Prostate gland (tissue), 2 donors: ENCODE measurements around the gene SEMA5A. TPM values are rescaled to one million over a fixed set of nuclear protein-coding genes. Genes with fewer than 3 reads are reported as not detected.

ENCODE experiments used
- DNase-seq: peaks from one replicate; pipeline ENCODE4 v3.0.0-alpha.2; 2019; ENCODE audit warnings: low spot score
- H3K27ac ChIP-seq, 2 donors: fragments of 200-600 bp; sonication (generic); 2 replicates each; pipeline ENCODE4 v1.5.1; 2017 to 2019
- H3K27me3 ChIP-seq: fragments of 200-600 bp; sonication (generic); replicated peaks from 2 replicates; pipeline ENCODE4 v1.5.1; 2019; ENCODE audit not compliant: insufficient read depth
- H3K36me3 ChIP-seq, 2 donors: fragments of 200-600 bp; sonication (generic); 1 replicate in 1 of 2; 2 replicates in 1 of 2; pipeline versions ENCODE4 v1.5.1 to v1.8.1; 2017 to 2019
- H3K4me1 ChIP-seq: fragments of 200-600 bp; sonication (generic); replicated peaks from 2 replicates; pipeline ENCODE4 v1.5.1; 2019
- H3K4me3 ChIP-seq, 2 donors: fragments of 200-600 bp; sonication (generic); 2 replicates each; pipeline ENCODE4 v1.5.1; 2017 to 2019
- H3K9me3 ChIP-seq: fragments of 200-600 bp; sonication (generic); 2 replicates; pipeline ENCODE4 v1.5.1; 2017
- CTCF ChIP-seq, 4 experiments: fragments of 200-600 bp in 2 of 4; fragments of 450-650 bp in 2 of 4; sonication (generic) in 2 of 4; IDR thresholded peaks; 1 replicate in 3 of 4; 2 replicates in 1 of 4; pipeline ENCODE4 v1.5.1; 2016 to 2019; ENCODE audit warnings: antibody characterized with exemption in 4 of 4, mild to moderate bottlenecking in 2 of 4, moderate library complexity in 2 of 4
- POLR2A ChIP-seq: fragments of 450-650 bp; IDR thresholded peaks from one replicate; pipeline ENCODE4 v1.6.1; 2016; ENCODE audit warnings: antibody characterized with exemption, mild to moderate bottlenecking
- POLR2AphosphoS5 ChIP-seq: sonication (generic); formaldehyde crosslinking; IDR thresholded peaks from one replicate; pipeline ENCODE4 v1.6.1; 2017; ENCODE audit warnings: antibody characterized with exemption
- WGBS: methylation state at CpG from one replicate; pipeline ENCODE4 v1.1.5; 2018; 5-methylcytosine and 5-hydroxymethylcytosine counted together
- intact Hi-C: fragments of 100-400 bp; cut with DNase I; formaldehyde crosslinking; loops from one replicate; pipeline ENCODE4 v1.14.2; 2022
- total RNA-seq, 2 donors: library from RNA; depleted of rRNA; stranded (reverse); fragments of >200 nt; gene quantifications; one replicate each; pipeline ENCODE4 v1.1.0, GENCODE V29; 2016

The SEMA5A gene
- total RNA-seq, 2 donors from 2014 or later, result 4.5 to 21.7 TPM

GRCh38 chr5:9173281-9174048 lies 372.4 kb downstream of the SEMA5A start:
- TF ChIP-seq CTCF (IDR thresholded peaks at IDR 0.05) (no peak), POLR2AphosphoS5 (no peak), POLR2A (no peak)
- intact Hi-C loops, result no loop called here
- no peaks in the 10 kb centered on the region for H3K27me3 ChIP-seq

DNA sequence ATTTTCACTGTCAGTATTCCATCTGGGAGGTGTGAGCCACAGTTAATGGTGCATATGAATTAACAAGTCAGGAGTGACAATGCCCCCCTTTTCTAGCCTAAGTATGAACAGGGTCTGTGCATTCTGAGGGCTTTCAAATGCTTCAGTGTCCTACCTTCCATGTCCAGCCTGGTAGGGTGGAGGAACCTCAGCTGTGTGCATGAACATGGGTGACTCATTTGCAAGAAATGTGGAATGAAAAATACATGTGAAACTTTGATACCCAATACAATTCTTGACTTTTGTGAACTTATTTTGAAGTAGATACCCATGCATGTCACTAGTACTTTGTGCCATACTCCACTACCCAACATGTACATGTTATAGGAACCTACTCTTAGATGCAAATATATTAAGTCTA lies 375.8 kb downstream of the SEMA5A start:
- TF ChIP-seq POLR2A (no peak), POLR2AphosphoS5 (no peak)
- no peaks in the 10 kb centered on the region for H3K9me3 ChIP-seq
- no peak overlapping the region for H3K27ac ChIP-seq
- H3K4me3 ChIP-seq, result no peak overlapping the region
- H3K4me1 ChIP-seq, result no peaks in the 10 kb centered on the region
- intact Hi-C loops, result no loop called here
- no peak for DNase-seq
- H3K27me3 ChIP-seq, result no peaks in the 10 kb centered on the region
- no peaks in the 10 kb centered on the region for H3K36me3 ChIP-seq

More at GRCh38 chr5:9173281-9174048, 372.4 kb downstream of the SEMA5A start:
- 53% methylated on average over 3 of the region's 3 CpGs for WGBS
- Histone ChIP-seq H3K27ac (no peak overlapping the region), H3K4me1 (no peaks in the 10 kb centered on the region), H3K36me3 (no peaks in the 10 kb centered on the region), H3K4me3 (no peak overlapping the region), H3K9me3 (no peaks in the 10 kb centered on the region)
- DNase-seq, result no peak

GRCh38 chr5:9169557-9169902 lies 376.3 kb downstream of the SEMA5A start:
- TF ChIP-seq CTCF (IDR thresholded peaks at IDR 0.05) (no peak), POLR2AphosphoS5 (no peak), POLR2A (no peak)
- Histone ChIP-seq H3K4me3 (no peak overlapping the region), H3K27ac (no peak overlapping the region), H3K9me3 (no peaks in the 10 kb centered on the region), H3K27me3 (no peaks in the 10 kb centered on the region), H3K36me3 (no peaks in the 10 kb centered on the region), H3K4me1 (no peaks in the 10 kb centered on the region)
- WGBS, result 41% methylated on average over 1 of the region's 1 CpG
- intact Hi-C loops, result no loop called here
- DNase-seq, result no peak

- H3K27ac ChIP-seq, result no peak overlapping the region
- no peak overlapping the region for H3K4me3 ChIP-seq
- no peaks in the 10 kb centered on the region for H3K9me3 ChIP-seq
- H3K4me1 ChIP-seq, result no peaks in the 10 kb centered on the region
- intact Hi-C loops, result no loop called here
- TF ChIP-seq CTCF (IDR thresholded peaks at IDR 0.05) (no peak), POLR2AphosphoS5 (no peak), POLR2A (no peak)
- no peak for DNase-seq
- H3K36me3 ChIP-seq, result no peaks in the 10 kb centered on the region
- H3K27me3 ChIP-seq, result no peaks in the 10 kb centered on the region
- 66% methylated on average over 5 of the region's 5 CpGs for WGBS
Measured at GRCh38 chr5:9168791-9169556, 376.9 kb downstream of the SEMA5A start.

- Histone ChIP-seq H3K36me3 (no peaks in the 10 kb centered on the region), H3K9me3 (no peaks in the 10 kb centered on the region), H3K27me3 (no peaks in the 10 kb centered on the region), H3K27ac (no peak overlapping the region), H3K4me3 (no peak overlapping the region), H3K4me1 (no peaks in the 10 kb centered on the region)
- WGBS, result 62% methylated on average over 7 of the region's 7 CpGs
- DNase-seq, result no peak
- intact Hi-C loops, result no loop called here
- TF ChIP-seq POLR2A, result no peak
- no peak for TF ChIP-seq POLR2AphosphoS5
- no peak for TF ChIP-seq CTCF (IDR thresholded peaks at IDR 0.05)
Measured at GRCh38 chr5:9166202-9167112, 379.4 kb downstream of the SEMA5A start.
